Breast epithelium (tissue), 4 donors: ENCODE measurements around the gene TEAD4. TPM values are rescaled to one million over a fixed set of nuclear protein-coding genes. Genes with fewer than 3 reads are reported as not detected.

ENCODE experiments used
- DNase-seq, 2 donors: peaks; one replicate each; pipeline ENCODE4 v3.0.0-alpha.2; 2019; ENCODE audit warnings: low spot score in 2 of 2
- H3K27ac ChIP-seq, 2 donors: fragments of 200-600 bp; sonication (generic) in 1 of 2; one replicate each; pipeline ENCODE4 v1.5.1; 2016 to 2019; ENCODE audit warnings: mild to moderate bottlenecking in 1 of 2
- H3K27me3 ChIP-seq, 2 donors: fragments of 200-600 bp; sonication (generic) in 1 of 2; one replicate each; pipeline versions ENCODE4 v1.5.1 to v1.6.0; 2017 to 2019; ENCODE audit warnings: control low read depth in 1 of 2, mild to moderate bottlenecking in 1 of 2
- H3K36me3 ChIP-seq: fragments of 200-600 bp; one replicate; pipeline ENCODE4 v1.5.1; 2019
- H3K4me1 ChIP-seq, 2 donors: fragments of 200-600 bp; sonication (generic); one replicate each; pipeline ENCODE4 v1.5.1; 2016 to 2019; ENCODE audit warnings: control low read depth in 1 of 2
- H3K4me3 ChIP-seq, 3 donors: fragments of 200-600 bp; sonication (generic); 1 replicate in 2 of 3; 2 replicates in 1 of 3; pipeline ENCODE4 v1.5.1; 2016 to 2019; ENCODE audit warnings: mild to moderate bottlenecking in 3 of 3, moderate library complexity in 2 of 3
- H3K9me3 ChIP-seq, 2 donors: fragments of 200-600 bp; sonication (generic) in 1 of 2; one replicate each; pipeline ENCODE4 v1.5.1; 2016 to 2019; ENCODE audit warnings: control low read depth in 1 of 2
- POLR2A ChIP-seq: fragments of 450-650 bp; IDR thresholded peaks from one replicate; pipeline ENCODE4 v1.6.1; 2016; ENCODE audit warnings: antibody characterized with exemption, mild to moderate bottlenecking, moderate library complexity
- POLR2AphosphoS5 ChIP-seq, 3 donors: sonication (generic); formaldehyde crosslinking; IDR thresholded peaks; one replicate each; pipeline ENCODE4 v1.6.1; 2017; ENCODE audit warnings: antibody characterized with exemption in 3 of 3
- intact Hi-C: fragments of 100-400 bp; cut with DNase I; formaldehyde crosslinking; loops from one replicate; pipeline ENCODE4 v1.15.1; 2023; ENCODE audit warnings: low total_unique reads
- total RNA-seq, 3 donors: library from RNA; depleted of rRNA; stranded (reverse); fragments of >200 nt; gene quantifications; one replicate each; pipeline ENCODE4 v1.1.0, GENCODE V29; 2016
- TF ChIP-seq, protein P1 (sequence below), 3 donors: fragments of 450-650 bp; IDR thresholded peaks; one replicate each; pipeline ENCODE4 v1.5.1; 2016 to 2017; ENCODE audit warnings: antibody characterized with exemption in 3 of 3, mild to moderate bottlenecking in 3 of 3, moderate library complexity in 3 of 3

The TEAD4 gene
- total RNA-seq, 3 donors from 2014 or later, result 2.4 to 24.3 (median 12.6) TPM

DNA sequence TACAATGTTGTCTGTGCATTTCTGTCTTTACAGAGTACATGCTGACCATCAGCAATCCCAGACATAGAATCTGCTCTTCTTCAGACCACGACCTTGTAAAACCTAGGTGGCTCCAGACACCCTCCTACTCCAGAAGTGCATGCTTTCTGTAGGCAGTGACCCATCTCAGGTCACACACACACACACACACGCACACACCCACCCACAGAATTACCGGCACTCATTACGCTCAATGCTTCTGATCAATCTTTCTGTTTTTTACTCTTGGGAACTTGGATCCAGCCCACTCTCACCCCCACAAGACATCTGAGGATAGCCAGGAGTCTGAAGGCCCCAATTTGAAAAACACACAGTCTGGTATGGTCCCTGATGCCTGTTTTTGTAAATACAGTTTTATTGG, 110.5 kb downstream of the TEAD4 start:
- no peak overlapping the region for H3K4me3 ChIP-seq
- no peak for DNase-seq
- intact Hi-C loops, result no loop called here
- no peaks in the 10 kb centered on the region for H3K27me3 ChIP-seq
- H3K9me3 ChIP-seq, result no peaks in the 10 kb centered on the region
- no peak overlapping the region for H3K27ac ChIP-seq
- TF ChIP-seq, protein P1, sequence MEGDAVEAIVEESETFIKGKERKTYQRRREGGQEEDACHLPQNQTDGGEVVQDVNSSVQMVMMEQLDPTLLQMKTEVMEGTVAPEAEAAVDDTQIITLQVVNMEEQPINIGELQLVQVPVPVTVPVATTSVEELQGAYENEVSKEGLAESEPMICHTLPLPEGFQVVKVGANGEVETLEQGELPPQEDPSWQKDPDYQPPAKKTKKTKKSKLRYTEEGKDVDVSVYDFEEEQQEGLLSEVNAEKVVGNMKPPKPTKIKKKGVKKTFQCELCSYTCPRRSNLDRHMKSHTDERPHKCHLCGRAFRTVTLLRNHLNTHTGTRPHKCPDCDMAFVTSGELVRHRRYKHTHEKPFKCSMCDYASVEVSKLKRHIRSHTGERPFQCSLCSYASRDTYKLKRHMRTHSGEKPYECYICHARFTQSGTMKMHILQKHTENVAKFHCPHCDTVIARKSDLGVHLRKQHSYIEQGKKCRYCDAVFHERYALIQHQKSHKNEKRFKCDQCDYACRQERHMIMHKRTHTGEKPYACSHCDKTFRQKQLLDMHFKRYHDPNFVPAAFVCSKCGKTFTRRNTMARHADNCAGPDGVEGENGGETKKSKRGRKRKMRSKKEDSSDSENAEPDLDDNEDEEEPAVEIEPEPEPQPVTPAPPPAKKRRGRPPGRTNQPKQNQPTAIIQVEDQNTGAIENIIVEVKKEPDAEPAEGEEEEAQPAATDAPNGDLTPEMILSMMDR (IDR thresholded peaks at IDR 0.05), result no peak
- TF ChIP-seq POLR2A (no peak), POLR2AphosphoS5 (IDR thresholded peaks at IDR 0.05) (no peak)
- H3K4me1 ChIP-seq, result no peaks in the 10 kb centered on the region
- no peaks in the 10 kb centered on the region for H3K36me3 ChIP-seq

DNA sequence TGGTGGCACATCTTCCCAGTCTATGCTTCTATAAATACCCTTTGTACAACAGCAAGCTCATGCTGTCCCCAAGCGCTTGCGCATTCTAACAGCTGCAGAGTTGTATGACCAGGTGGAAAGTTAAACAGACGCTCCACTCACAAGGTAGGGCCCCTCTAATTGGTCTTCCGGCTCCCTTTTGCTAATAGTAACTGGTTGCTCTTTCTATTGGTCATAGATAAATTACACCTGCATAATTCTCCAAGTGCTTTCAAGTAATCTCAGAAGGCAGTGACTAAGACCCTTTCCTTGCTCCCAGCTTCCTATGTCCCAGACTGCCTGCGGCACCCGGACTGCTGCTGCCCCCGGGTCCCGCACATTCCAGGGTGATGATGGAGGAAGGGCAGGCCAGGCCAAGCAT, 111.9 kb downstream of the TEAD4 start:
- no peak overlapping the region for H3K4me3 ChIP-seq
- no peaks in the 10 kb centered on the region for H3K27me3 ChIP-seq
- H3K4me1 ChIP-seq, result no peaks in the 10 kb centered on the region
- no peaks in the 10 kb centered on the region for H3K9me3 ChIP-seq
- intact Hi-C loops, result no loop called here
- no peak overlapping the region for H3K27ac ChIP-seq
- no peaks in the 10 kb centered on the region for H3K36me3 ChIP-seq
- TF ChIP-seq POLR2AphosphoS5 (IDR thresholded peaks at IDR 0.05), result no peak
- no peak for TF ChIP-seq POLR2A
- TF ChIP-seq, protein P1 (IDR thresholded peaks at IDR 0.05), result no peak
- no peak for DNase-seq

DNA sequence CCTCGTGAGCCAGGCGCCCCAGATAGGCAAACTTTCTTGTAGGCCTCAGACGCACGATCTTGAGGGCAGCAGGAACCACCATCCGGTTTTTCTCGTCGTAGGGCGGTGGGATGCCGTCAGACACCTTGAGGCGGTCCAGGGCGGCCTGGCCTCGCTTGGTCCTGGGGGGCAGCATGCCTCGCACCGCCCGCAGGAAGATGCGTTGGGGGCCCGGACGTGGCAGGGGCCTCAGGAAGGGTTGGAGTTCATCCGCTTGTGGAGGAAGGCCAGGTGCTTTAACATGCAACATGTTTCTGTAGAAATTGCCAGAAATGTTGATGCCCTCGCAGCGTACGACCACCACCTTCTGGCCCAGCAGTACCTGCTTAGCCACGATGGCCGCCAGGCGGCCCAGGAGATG, 112.5 kb downstream of the TEAD4 start:
- no peaks in the 10 kb centered on the region for H3K4me1 ChIP-seq
- TF ChIP-seq, protein P1 (IDR thresholded peaks at IDR 0.05), result no peak
- H3K4me3 ChIP-seq, result no peak overlapping the region
- H3K36me3 ChIP-seq, result no peaks in the 10 kb centered on the region
- no peak for DNase-seq
- no peaks in the 10 kb centered on the region for H3K9me3 ChIP-seq
- intact Hi-C loops, result no loop called here
- H3K27ac ChIP-seq, result no peak overlapping the region
- no peaks in the 10 kb centered on the region for H3K27me3 ChIP-seq

DNA sequence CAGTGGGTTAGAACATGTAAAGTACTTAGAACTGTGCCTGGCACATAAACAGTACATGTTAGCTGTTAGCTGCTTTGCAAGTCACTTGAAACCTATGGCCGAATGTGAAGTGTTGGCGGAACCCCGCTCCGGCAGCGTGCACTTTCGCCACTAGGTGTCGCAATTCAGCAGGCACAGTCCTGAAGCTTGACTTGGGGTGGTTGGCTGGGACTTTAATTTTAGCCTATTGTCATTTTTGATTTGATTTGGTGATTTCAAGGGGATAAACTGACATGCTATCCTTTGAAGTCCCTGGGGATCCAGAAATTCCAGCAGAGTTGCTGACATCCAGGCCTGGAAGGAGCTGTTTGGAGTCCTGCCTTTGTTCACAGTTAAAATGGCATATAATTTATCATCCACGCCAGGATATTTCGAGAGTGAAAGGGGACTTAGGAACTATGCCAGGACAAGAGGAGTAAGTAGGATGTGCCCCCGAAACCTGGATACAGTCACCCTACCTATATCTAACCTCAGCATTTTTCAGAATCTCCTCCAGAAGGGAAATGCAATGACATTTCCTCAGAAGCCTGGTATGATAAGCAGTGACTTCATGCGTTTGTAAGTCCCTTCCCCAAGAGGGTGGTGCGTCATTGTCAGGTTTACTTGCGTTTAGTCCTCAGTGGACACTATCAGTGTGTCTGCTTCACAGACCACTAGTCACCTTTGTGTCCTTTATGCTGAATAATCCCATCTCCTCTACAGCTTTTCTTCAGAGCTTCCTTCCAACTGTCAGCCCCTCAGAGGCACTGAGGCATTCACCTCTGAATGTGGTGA, 114.4 kb downstream of the TEAD4 start:
- Histone ChIP-seq H3K27ac (no peak overlapping the region), H3K36me3 (no peaks in the 10 kb centered on the region), H3K4me3 (no peak overlapping the region), H3K9me3 (no peaks in the 10 kb centered on the region), H3K27me3 (no peaks in the 10 kb centered on the region), H3K4me1 (no peaks in the 10 kb centered on the region)
- TF ChIP-seq POLR2A (no peak), POLR2AphosphoS5 (IDR thresholded peaks at IDR 0.05) (no peak)
- TF ChIP-seq, protein P1 (IDR thresholded peaks at IDR 0.05), result peak; percentile 92 to 93 (median 92)
- DNase-seq, result peak; percentile 75 to 90
- intact Hi-C loops, result no loop called here

DNA sequence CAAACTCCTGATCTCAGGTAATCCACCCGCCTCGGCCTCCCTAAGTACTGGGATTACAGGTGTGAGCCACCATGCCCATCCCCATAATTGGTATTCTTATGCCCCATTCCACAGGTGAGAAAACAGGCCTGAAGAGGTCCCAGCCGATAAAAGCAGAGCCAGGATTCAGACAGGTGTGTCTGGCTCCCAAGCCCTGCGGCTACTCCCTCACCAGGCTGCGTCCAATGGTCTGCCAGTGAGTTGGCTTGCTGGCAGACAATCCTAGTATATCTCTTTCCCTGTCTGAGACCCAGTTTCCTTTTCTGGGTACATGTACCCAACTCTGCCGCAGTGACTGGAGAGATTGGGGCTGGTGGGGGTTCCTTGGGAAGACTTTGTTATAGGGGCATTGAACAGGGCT, 116.1 kb downstream of the TEAD4 start:
- H3K27me3 ChIP-seq, result no peaks in the 10 kb centered on the region
- TF ChIP-seq POLR2AphosphoS5 (IDR thresholded peaks at IDR 0.05) (no peak), POLR2A (no peak)
- TF ChIP-seq, protein P1 (IDR thresholded peaks at IDR 0.05), result no peak
- H3K9me3 ChIP-seq, result no peaks in the 10 kb centered on the region
- peak in 1 of 2 donors; percentile 50 for DNase-seq
- H3K4me3 ChIP-seq, result no peak overlapping the region
- no peaks in the 10 kb centered on the region for H3K36me3 ChIP-seq
- H3K4me1 ChIP-seq, result no peaks in the 10 kb centered on the region
- no peak overlapping the region for H3K27ac ChIP-seq
- intact Hi-C loops, result no loop called here
